OCI-M2 (cell line): ENCODE measurements around the gene ZNF683.
"Not testable (repeated sequence)": the region's sequence is repeated elsewhere in the genome, so short reads cannot be mapped to it uniquely, and the experiment has no call there.

ENCODE experiments used
- DNase-seq: peaks from one replicate; lab custom pipeline; 2025; ENCODE audit not compliant: unreplicated experiment; lab: John Stamatoyannopoulos, UW

ZNF683 gene

GRCh38 chr1:26338670-26339069, 33.9 kb downstream of the ZNF683 start:
- no peak for DNase-seq

DNA sequence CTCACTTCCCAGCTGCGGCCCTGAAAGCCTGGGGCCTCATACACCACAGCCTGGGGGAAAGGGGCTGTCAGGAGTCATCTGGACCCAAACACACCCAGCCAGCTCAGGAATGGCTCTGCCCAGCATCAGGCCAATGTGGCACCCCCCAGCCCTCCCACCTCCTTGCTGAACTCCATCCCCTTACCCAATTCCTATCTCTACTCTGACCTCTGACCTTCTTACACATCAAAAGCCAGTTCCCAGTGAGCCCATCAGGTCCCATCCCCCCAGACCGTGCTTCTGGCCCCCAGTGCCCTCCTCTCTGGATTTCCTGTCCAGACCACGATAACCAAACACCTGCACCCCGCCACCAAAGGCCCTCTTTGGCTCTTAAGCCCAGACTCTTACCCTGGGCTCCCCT, 34.9 kb downstream of the ZNF683 start:
- no peak for DNase-seq

GRCh38 chr1:26337206-26337535, 35.4 kb downstream of the ZNF683 start:
- no peak for DNase-seq

DNA sequence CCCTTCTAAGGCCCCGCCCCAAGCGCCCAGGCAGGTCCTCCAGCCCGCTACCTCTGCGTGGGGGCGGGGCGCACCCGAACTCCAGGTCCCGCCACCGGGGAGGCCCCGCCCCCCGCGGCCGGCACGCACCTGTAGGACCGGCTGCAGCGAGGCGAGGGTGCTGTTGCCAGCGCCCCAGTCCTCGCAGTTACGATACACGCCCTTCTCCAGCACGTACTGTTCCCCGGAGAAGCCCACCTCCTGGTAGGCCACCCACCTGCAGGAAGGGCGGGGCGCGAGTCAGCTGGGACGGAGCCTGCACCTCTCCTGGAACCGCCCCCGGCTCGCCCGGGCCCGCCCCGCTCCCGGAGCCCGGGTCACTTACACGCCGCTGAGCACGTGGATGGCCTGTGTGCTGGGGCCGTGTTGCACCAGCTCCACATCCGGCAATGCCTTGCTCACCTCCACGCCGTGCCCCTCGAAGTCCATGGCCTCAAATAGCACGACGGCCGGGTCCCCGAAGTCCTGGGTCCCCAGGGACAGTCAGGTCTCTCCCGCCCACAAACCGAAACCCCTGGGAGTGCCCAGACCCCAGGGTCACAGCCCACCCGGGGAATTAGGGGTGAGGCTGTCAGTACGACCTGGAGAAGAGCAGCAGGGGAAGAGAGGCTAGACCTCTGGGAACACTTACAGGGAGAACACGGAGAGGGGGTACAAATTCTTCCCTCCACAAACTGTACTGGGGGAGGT, 35.9 kb downstream of the ZNF683 start:
- DNase-seq, result no peak

- no peak for DNase-seq
Observed at GRCh38 chr1:26335774-26336476, 36.6 kb downstream of the ZNF683 start.

GRCh38 chr1:26333312-26333711, 39.2 kb downstream of the ZNF683 start:
- not testable (repeated sequence) for DNase-seq

- no peak for DNase-seq
Observed at GRCh38 chr1:26330276-26330675, 42.3 kb downstream of the ZNF683 start.

DNA sequence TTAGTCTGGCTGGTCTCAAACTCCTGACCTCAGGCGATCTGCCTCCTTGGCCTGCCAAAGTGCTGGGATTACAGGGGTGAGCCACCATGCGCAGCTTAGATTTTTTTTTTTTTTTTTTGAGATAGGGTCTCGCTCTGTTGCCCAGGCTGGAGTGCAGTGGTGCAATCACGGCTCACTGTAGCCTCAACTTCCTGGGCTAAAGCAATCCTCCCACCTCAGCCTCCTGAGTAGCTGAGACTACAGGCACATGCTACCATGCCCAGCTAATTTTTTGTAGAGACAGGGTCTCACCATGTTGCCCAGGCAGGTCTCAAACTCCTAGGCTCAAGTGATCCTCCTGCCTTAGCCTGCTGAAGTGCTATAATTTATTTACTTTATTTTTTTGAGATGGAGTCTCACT, 43.2 kb downstream of the ZNF683 start:
- not testable (repeated sequence) for DNase-seq

DNA sequence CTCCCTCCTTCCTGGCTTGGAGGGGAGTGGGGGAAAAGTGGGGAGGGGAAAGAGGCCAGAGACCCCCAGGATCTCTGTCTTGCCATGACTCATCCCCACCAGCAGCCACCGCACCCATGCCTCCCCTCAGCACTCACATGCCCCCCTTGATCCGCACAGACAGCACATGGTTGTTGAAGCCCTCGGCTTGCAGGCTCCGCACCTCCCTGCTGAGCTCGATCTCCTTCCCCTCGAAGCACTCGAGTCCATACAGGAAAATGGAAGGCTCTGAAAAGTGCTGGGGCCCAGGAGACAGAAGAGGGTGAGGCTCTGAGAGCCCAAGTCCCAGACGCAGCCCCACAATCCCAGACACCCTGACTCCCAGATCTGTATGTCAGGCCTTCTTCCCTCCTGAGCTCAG, 44.0 kb downstream of the ZNF683 start:
- no peak for DNase-seq

DNA sequence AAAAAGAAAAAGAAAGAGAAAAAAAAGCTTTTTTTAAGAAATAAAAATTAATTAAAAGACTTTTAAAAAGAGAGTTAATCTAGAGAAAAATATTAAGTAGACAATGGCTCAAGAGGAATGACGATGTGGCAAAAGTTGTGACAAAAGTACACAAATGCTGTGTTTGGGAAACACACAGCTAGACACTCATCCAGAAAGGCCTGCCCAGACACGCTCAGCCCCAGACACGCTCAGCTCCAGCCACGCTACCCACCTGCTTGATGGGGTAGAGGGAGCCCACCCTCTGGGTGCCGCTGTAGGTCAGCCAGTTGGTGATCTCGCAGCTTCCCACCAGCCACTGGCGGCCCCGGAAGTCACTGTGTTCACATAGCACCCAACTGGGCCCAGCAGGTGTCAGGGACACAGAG, 44.6 kb downstream of the ZNF683 start:
- no peak for DNase-seq

DNA sequence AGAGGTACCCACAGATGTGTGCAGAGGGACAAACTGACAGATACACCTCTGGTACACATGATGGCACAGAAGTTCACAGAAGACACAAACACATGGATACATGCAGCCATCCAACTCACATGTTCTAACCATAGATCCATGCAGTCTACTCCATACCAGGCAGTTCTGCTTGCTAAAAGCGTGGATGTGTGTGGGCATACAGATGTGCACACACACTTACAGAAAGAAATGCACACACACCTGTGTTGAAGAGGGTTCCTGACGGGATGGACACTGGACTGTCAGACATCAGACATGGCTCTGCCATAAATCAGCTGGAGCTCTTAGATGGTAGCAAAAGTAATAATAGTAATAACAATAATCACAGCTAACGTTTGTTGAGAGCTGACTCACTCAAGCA, 48.0 kb downstream of the ZNF683 start:
- DNase-seq, result no peak

GRCh38 chr1:26323382-26323781, 49.2 kb downstream of the ZNF683 start:
- no peak for DNase-seq

- DNase-seq, result no peak
Observed at GRCh38 chr1:26322042-26322331, 50.6 kb downstream of the ZNF683 start.

- peak; percentile 41 for DNase-seq
Observed at GRCh38 chr1:26321315-26322041, 51.1 kb downstream of the ZNF683 start.

GRCh38 chr1:26320896-26321295, 51.7 kb downstream of the ZNF683 start:
- no peak for DNase-seq

DNA sequence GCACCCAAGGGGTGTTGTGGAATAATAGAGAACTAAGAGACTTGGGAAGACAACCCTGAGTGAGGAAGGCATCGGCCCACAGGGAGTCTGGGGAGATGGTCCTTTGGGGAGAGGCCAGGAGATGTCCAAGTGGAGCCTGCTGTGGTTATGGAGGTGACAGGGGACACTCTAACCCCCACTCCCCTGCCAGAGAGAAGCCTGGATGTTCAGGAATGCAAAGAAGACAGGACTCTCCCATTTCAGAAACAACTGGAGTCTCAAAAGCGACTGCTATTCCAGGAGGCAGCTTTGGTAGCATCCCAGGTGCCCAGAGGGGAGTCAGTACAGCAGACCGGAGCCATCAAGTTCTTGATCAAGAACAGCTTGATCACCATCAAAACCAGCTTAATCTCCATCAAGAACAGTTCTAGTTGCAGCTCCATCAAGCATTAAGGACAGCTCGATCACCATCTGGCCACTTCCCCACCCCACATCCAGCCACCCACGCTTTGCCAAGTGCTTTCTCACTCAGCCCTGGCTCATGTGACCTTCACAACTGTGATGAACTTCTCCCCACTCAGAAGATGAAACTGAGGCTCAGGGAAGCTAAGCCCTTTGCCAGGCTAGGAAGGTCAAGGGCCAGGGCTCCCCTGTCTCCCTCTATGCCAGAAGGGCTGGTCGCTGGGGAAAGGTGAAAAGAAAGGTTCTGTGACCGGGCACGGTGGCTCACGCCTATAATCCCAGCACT, 54.0 kb downstream of the ZNF683 start:
- no peak for DNase-seq

GRCh38 chr1:26317612-26318337, 54.8 kb downstream of the ZNF683 start, which contains the start of gene CD52:
CD52 (plus strand) TSS chr1:26317958; CDS start chr1:26318018, 60 bp downstream.
- no peak for DNase-seq

GRCh38 chr1:26317146-26317545, 55.4 kb downstream of the ZNF683 start:
- no peak for DNase-seq

DNA sequence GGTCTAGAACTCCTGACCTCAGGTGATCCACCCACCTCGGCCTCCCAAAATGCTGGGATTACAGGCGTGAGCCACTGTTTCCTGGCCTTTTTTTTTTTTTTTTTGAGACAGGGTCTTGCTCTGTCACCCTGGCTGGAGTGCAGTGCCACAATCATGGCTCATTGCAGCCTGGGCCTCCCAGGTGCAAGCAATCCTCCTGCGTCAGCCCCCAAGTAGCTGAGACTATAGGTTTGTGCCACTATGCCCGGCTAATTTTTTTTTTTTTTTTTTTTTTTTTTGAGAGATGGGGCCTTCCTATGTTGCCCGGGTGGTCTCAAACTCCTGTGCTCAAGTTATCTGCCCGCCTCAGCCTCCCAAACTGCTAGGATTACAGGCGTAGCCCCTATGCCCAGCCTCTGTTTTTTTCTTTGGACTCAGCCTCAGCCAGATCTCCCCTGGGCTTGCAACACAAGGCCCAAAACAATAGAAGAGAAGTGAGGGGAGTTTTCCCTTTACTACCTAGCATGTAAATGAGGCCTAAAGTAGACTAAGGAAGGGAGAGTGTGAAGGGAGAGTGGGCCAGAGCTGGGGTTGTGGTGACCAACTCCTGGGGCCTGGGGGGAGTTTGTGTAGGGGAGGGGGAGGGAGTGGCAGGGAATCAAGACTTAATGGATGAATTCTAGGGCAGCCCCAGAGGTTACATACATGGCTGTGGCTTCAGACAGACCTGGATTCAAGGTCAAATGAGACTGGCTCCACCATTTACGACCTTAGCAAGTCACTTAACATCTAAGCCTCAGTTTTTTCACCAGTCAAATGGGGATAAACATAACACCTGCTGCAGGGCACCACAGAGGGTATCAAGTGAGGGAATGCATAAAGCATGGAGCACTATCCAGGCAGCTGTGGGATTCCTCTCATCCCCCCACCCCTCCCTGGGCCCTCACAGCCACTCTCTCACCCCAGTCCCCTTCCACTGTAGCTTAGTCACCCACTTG, 56.4 kb downstream of the ZNF683 start:
- DNase-seq, result no peak

DNA sequence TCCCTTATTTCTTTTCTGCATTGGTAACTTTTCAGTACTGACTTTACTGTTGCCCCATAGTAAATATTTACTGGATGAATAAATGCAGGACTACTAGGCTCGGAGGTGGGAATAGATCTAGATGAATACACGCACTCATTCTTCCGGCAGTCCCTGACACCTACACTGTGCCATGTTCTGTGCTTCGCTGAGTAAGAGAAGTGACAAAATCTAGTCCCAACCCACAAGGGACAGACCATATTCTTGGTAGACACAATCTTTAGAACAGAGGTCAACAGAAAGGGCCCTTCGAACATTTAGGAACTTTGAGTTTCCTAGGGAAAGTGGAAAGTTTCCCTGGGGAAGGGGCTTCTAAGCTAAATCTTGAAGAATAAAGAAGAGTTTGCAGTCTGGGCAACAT, 58.0 kb downstream of the ZNF683 start:
- no peak for DNase-seq
